A204.1 (cell line): ENCODE results near the gene UBTD2.

Source experiments
- FAIRE-seq: peaks from 2 replicates; lab custom pipeline; 2012; peaks lifted over from hg19 to GRCh38; lab: Jason Lieb, UNC

UBTD2 gene

DNA sequence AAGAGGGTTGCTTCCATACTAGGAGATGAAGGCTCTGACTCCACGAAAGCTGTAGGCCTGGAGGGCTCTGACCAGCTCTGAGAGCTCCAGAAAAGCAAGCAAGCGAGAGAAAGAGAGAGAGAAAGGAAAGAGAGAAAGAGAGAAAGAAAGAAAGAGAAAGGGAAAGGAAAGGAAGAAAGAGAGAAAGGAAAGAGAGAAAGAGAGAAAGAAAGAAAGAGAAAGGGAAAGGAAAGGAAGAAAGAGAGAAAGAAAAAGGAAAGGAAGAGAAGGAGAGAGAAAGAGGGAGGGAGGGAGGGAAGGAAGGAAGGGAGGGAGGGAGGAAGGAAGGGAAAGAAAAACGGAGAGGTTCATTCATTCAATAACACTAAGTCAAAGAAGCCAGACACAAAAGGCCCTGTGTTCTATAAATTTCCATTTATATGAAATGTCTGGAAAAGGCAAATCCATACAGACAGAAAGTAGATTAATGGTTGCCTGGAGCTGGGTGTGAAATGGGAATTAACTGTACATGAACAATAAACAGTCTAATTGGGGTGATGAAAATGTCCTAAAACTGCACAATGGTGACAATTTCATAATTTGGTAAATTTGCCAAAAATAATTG lies 93.8 kb downstream of the UBTD2 start:
- no peak for FAIRE-seq

DNA sequence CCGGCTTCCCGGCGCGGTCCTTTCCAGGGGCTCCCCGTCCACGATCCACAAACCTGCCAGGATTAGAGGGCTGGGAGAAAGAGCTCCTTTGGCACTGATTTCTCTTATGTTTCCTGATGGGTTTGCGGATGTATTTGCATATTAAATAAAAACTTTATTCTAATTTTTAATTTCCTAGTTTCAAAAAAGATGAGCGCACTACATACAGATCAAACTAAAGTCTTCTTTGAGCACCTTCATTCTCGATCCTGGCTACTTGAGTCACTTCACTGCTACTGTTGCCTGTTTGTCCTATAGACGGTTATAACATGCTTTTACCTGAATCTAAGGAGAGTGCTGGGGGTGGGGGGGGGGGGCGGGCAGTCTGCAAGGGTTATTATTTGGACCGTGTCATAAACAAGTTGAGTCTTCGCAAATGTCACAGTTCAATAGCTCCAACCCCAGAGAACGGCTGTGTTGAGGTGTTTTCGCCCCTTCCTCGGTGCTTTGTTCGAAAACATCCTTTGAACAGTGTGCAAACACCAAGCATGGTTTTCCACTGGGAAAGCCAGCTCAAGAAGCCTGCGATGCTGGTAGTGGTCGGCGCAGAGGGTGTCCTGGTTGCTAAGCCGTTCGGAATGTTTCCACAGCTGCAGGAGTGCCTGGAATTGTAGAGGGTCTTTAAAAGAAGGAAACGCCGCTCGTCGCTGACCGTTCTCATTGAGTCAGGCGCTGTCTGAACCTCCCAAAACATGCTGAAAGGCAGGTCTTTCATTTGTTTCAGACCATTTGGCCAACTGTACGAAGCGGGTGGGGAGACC lies 94.5 kb downstream of the UBTD2 start:
- FAIRE-seq: no peak

DNA sequence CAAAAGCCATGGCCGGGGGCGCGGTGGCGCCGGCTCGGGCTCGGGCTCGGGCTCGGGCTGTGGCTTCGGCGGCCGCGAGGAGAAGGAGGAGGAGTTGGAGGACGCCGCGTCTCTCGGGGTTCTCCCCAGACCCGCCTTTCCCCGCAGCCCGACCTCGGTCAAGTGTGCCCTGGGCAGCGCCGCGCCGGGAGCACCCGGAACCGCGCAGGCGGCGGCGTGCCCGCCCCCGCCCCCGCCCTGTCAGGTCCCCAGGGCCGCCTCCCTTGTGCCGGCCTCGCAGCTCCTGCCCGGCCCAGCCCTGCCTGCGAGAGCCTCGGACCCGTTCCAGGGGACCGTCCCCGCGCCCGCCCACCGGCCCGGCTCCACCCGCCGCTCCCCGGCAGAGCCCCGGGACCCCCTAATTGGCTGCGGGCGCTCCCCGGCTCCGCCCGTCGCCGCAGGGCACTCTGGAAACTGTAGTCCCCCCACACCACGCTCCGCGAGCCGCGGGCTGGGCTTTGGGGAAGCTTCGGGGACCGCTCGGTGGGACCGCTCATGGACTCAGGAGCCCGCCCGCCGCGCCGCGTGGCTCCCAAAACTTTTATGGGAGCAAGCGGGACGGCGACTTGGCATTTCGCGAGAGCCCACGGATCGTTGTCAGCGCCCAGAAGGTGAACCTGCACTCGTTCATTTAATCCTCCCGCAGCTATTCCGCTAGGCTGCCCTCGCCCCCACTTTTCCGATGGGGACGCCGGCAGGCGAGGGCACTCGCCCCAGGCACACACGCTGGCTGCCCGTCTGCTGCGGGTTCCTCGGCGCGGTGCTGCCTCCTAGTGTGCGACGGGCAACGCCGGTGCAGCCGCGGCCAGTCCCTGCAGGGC lies 95.3 kb downstream of the UBTD2 start, which contains the start of gene STK10:
Gene STK10 (minus strand): TSS at position 192 of the 860 bp plus-strand sequence. CDS start 182 bp downstream, at position 10.
- FAIRE-seq: no peak

GRCh38 chr5:172187118-172188032 lies 96.2 kb downstream of the UBTD2 start:
- FAIRE-seq: no peak

DNA sequence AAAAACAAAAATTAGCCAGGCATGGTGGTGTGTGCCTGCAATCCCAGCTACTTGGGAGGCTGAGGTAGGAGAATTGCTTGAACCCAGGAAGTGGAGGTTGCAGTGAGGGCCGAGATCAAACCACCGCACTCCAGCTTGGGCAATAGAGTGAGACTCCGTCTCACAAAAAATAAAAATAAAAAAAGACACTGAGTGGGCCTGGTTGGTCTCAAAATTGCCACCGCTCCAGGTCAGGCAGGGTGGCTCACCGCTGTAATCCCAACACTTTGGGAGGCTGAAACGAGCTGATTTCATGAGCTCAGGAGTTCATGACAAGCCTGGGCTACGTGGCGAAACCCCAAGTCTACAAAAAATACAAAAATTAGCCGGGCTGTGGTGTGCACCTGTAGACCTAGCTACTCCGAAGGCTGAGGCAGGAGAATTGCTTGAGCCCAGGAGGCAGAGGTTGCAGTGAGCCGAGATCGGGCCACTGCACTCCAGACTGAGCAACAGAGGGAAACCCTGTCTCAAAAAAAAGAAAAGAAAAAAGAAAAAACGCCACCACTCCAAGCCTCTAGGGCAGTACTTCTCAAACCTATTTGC lies 97.4 kb downstream of the UBTD2 start:
- FAIRE-seq: no peak

DNA sequence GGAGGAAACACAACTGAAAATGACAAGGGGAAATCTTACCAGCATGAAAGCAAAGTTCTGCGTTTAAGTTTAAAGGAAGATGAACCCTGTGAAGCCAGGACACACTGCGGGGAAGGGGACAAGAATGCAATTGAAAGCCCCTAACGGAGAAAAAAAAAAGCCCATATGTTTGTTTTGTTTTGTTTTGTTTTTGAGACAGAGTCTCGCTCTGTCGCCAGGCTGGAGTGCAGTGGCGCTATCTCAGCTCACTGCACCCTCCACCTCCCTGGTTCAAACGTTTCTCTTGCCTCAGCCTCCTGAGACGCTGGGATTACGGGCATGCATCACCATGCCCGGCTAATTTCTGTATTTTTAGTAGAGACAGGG lies 98.5 kb downstream of the UBTD2 start:
- FAIRE-seq: no peak

DNA sequence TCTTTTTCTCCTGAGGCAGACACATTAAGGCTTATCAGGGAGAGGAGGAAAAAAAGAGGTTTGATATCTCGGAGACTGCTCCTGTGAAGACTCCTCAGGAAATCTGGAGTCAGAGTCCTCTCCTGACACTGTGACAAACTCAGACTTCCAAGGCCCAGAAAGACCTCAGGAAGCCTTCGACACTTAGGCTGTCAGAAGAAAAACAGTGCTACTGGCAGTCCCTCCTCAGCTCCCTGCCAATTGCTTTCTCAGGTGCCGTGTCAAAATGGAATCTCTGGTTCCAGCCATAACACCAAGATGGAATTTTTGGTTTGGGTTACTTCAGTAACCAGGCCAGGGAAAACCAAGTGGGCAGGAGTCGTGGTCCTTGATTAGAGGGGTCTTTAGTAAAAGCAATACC lies 99.7 kb downstream of the UBTD2 start:
- FAIRE-seq: no peak

DNA sequence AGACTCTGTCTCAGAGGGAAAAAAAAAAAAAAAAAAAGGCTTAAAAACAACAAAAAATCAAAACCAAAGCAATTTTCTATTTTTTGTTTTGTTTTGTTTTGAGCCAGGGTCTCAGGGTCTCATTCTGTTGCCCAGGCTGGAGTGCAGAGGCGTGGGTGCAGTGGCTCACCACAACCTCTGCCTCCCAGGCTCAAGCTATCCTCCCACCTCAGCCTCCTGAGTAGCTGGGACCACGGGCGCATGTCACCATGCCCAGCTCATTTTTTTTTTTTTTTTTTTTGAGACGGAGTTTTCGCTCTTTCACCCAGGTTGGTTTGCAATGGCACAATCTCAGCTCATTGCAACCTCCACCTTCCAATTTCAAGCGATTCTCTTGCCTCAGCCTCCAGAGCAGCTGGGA lies 101.3 kb downstream of the UBTD2 start:
- no peak for FAIRE-seq

DNA sequence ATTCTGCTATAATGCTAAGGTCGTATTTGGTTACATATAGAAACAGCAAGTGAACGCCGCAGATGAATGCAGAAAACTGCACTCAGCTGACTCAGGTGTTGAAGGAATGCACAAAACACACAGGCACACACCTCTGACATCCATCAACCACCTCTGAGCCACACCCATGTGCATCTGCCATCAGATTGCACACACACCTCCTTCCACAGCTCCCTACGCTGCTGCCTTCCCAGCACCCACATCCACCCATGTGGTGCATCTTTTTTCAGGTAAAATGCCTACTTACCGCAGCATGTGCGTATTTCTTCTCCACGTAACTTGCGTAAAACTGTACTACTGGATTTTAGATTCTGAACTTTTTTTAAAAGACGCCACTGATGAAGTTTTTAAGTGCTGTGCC lies 102.6 kb downstream of the UBTD2 start:
- FAIRE-seq: no peak

- no peak for FAIRE-seq
Observed at GRCh38 chr5:172178991-172179989, 104.3 kb downstream of the UBTD2 start.

DNA sequence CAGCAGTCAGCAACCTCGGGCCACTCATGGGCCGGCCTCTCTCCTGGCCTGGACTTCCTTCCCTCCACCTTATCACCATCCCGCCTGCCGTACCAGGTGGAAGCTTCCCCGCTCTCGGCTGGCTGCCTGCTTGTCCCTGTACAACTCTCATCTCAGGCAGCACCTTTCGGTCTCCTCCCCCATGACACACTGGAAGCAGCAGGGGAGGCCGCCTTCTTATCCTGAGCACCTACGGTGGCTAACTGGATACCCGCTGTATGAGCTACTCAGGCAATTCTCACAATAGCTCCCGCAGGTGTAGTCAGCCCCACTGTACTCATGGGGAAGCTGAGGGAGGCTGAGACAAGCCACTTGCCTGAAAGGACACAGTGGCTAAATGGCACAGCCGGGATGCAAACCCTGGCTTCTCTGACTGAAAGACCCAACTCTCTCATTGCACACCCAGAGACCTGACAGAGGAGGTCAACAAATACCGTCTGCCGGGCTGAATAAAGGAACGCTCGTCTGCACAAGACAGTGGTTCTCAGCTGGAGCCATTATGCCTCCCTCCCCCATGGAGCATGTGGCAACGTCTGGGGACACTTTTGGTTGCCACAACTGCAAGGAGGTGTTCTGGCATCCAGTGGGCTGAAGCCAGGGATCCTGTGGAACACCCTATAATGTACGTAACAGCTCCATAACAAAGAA lies 105.1 kb downstream of the UBTD2 start:
- FAIRE-seq: no peak

DNA sequence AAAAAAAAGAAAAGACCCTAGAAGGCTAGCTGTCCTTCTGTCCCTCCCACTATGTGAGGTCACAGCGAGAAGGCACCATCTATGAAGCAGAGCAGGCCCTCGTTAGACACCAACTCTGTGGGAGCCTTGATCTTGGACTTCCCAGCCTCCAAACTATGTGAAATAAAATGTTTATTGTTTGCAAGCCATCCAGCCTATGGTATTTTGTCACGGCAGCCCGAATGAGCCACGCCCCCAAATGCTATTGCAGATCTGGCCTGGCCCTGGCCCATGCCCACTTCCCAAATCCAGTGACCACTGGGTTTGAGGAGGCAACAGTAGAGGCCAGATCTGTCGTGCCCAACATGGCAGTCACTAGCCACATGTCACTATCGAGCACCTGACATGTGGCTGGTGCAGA lies 106.4 kb downstream of the UBTD2 start:
- FAIRE-seq: no peak

DNA sequence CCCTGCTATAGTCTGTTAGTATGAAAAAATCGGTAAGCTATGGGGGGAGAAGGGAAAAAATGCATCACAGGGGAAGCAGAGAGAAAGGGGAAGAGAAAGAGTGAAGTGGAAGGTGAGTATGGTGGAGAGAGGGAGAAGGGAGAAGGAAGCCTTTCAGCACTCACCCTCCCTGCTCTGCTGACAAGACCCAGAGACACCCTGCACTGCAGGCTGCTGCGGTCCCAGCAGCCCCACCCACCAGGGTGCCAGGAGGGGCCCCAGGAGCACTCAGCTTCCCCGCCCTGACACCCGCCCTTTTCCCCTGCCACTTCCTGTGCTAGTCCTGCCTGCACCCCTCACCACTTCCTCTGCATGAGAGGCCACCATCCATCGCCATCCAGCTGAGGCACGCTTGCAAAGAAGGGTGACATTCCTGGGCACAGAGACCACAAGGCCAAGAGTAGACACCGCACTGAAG lies 108.3 kb downstream of the UBTD2 start:
- no peak for FAIRE-seq

DNA sequence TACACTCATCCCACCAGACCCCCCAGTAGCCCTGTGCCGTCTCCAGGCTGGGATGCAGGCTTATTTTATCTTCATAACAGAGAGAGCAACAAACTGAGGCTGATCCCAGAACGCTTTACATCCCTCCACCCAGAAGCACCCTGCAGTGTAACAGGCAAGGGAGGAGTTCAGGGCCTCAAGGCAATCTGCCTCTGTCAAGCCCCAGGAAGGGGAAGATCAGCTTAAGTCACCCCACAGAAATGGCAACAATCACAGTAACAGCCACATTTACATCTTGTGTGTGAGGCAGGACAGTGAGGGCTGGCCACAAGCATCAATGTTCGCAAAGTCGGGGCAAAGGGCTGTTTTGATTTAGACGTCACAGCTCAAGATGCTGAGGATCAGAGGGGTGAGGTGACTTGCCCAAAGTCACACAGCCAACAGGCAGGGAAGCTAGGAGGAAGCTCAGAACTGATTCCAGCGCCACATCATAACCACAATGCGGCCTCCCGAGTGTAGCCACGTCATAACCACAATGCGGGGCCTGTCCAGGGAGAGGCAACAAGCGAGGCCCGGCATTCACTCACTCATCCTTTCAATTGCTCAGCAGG lies 109.9 kb downstream of the UBTD2 start:
- FAIRE-seq: no peak

GRCh38 chr5:172172912-172173563 lies 110.5 kb downstream of the UBTD2 start:
- no peak for FAIRE-seq

- no peak for FAIRE-seq
Observed at GRCh38 chr5:172171118-172171517, 112.4 kb downstream of the UBTD2 start.

GRCh38 chr5:172170251-172170701 lies 113.3 kb downstream of the UBTD2 start:
- no peak for FAIRE-seq

DNA sequence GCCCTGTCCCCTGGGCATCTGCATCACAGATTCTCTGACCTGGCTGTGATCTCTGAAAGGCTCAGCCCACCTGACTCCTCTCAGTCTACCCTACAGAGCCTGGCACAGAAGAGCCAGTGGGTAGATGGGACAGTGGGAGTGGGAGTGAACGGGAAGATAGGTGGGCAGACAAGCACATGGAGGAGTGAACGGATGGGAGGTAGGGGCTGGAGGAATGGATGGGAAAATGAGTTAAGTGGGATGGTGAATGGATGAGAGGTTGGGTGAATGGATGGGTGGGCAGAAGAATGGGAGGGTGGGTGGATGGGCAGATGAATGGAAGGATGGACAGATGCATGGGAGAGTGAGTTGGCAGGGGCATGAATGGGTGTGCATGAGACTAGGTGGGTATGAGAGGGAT lies 114.3 kb downstream of the UBTD2 start:
- no peak for FAIRE-seq

- no peak for FAIRE-seq
Observed at GRCh38 chr5:172168311-172168710, 115.3 kb downstream of the UBTD2 start.
